Vagina (tissue), 2 donors: ENCODE measurements around the gene MACF1. TPM values are rescaled to one million over a fixed set of nuclear protein-coding genes. Genes with fewer than 3 reads are reported as not detected.
"Not testable (repeated sequence)": the region's sequence is repeated elsewhere in the genome, so short reads cannot be mapped to it uniquely, and the experiment has no call there.

Experiments
- DNase-seq, 2 donors: peaks; one replicate each; pipeline ENCODE4 v3.0.0-alpha.2; 2017; ENCODE audit errors: extremely low spot score in 2 of 2
- H3K27ac ChIP-seq: fragments of 200-600 bp; sonication (generic); one replicate; pipeline ENCODE4 v1.5.1; 2019
- H3K27me3 ChIP-seq: fragments of 200-600 bp; sonication (generic); one replicate; pipeline ENCODE4 v1.5.1; 2019
- H3K36me3 ChIP-seq, 2 donors: fragments of 200-600 bp; sonication (generic); one replicate each; pipeline ENCODE4 v1.5.1; 2017 to 2019
- H3K4me1 ChIP-seq: fragments of 200-600 bp; sonication (generic); one replicate; pipeline ENCODE4 v1.5.1; 2019
- H3K4me3 ChIP-seq, 2 donors: fragments of 200-600 bp; sonication (generic); 1 replicate in 1 of 2; 2 replicates in 1 of 2; pipeline ENCODE4 v1.5.1; 2016 to 2019
- H3K9me3 ChIP-seq: fragments of 200-600 bp; sonication (generic); one replicate; pipeline ENCODE4 v1.5.1; 2019
- CTCF ChIP-seq, 3 experiments: fragments of 450-650 bp in 2 of 3; fragments of 200-600 bp in 1 of 3; sonication (generic) in 1 of 3; IDR thresholded peaks; one replicate each; pipeline ENCODE4 v1.5.1; 2017 to 2019; ENCODE audit warnings: antibody characterized with exemption in 3 of 3, mild to moderate bottlenecking in 2 of 3, moderate library complexity in 2 of 3
- POLR2A ChIP-seq, 2 donors: fragments of 450-650 bp; IDR thresholded peaks; one replicate each; pipeline ENCODE4 v1.6.1; 2017; ENCODE audit warnings: antibody characterized with exemption in 2 of 2, mild to moderate bottlenecking in 2 of 2, moderate library complexity in 2 of 2
- POLR2AphosphoS5 ChIP-seq, 2 donors: sonication (generic); formaldehyde crosslinking; IDR thresholded peaks; one replicate each; pipeline ENCODE4 v1.9.0; 2017; ENCODE audit warnings: antibody characterized with exemption in 2 of 2, mild to moderate bottlenecking in 2 of 2, low read depth in 1 of 2; ENCODE audit not compliant: insufficient read depth in 1 of 2
- intact Hi-C: fragments of 100-400 bp; cut with DNase I; formaldehyde crosslinking; loops from one replicate; pipeline ENCODE4 v1.15.1; 2023
- total RNA-seq: library from RNA; depleted of rRNA; stranded (reverse); fragments of >200 nt; gene quantifications from one replicate; pipeline ENCODE4 v1.2.3, GENCODE V29; 2016

The MACF1 gene
- total RNA-seq, 1 donor from 2014 or later: 291 TPM

- peak overlapping the region; percentile 39 to 44 for H3K4me3 ChIP-seq
Measured at GRCh38 chr1:39205102-39205780, 746 bp downstream of the MACF1 start.

GRCh38 chr1:39205781-39206464 lies 1.4 kb downstream of the MACF1 start:
- intact Hi-C loops: no loop called here
- Histone ChIP-seq H3K4me1 (peaks cover 46% of the 10 kb centered on the region), H3K36me3 (no peaks in the 10 kb centered on the region)

More at GRCh38 chr1:39205102-39205780, 746 bp downstream of the MACF1 start:
- peak overlapping the region; percentile 94 for H3K27ac ChIP-seq
- intact Hi-C loops: no loop called here
- H3K27me3 ChIP-seq: no peaks in the 10 kb centered on the region
- H3K36me3 ChIP-seq: no peaks in the 10 kb centered on the region
- peaks cover 46% of the 10 kb centered on the region for H3K4me1 ChIP-seq
- DNase-seq: no peak
- H3K9me3 ChIP-seq: no peaks in the 10 kb centered on the region
- no peak for TF ChIP-seq CTCF (IDR thresholded peaks at IDR 0.05)
- TF ChIP-seq POLR2AphosphoS5 (IDR thresholded peaks at IDR 0.05; ENCODE audit: insufficient read depth in 1 of 2, low read depth in 1 of 2): no peak
- TF ChIP-seq POLR2A (IDR thresholded peaks at IDR 0.05): no peak

GRCh38 chr1:39208360-39208759 lies 3.9 kb downstream of the MACF1 start:
- DNase-seq, H3K4me3 ChIP-seq, H3K27ac ChIP-seq, H3K9me3 ChIP-seq, H3K36me3 ChIP-seq, H3K27me3 ChIP-seq: not testable (repeated sequence)
- intact Hi-C loops: loop anchor here (2.0 kb wide), 1 partner anchor 44 kb away; no protein-coding TSS in a partner anchor
- peaks cover 57% of the 10 kb centered on the region for H3K4me1 ChIP-seq

More at GRCh38 chr1:39205781-39206464, 1.4 kb downstream of the MACF1 start:
- DNase-seq: no peak
- Histone ChIP-seq H3K4me3 (peak overlapping the region; percentile 39 to 44), H3K9me3 (no peaks in the 10 kb centered on the region), H3K27ac (peak overlapping the region; percentile 94), H3K27me3 (no peaks in the 10 kb centered on the region)
- TF ChIP-seq POLR2A (IDR thresholded peaks at IDR 0.05) (no peak), POLR2AphosphoS5 (IDR thresholded peaks at IDR 0.05; ENCODE audit: insufficient read depth in 1 of 2, low read depth in 1 of 2) (no peak), CTCF (IDR thresholded peaks at IDR 0.05) (no peak)

- TF ChIP-seq CTCF (IDR thresholded peaks at IDR 0.05): no peak
- no peak for TF ChIP-seq POLR2AphosphoS5 (IDR thresholded peaks at IDR 0.05; ENCODE audit: insufficient read depth in 1 of 2, low read depth in 1 of 2)
- TF ChIP-seq POLR2A (IDR thresholded peaks at IDR 0.05): no peak
- no peak for DNase-seq
- Histone ChIP-seq H3K27ac (no peak overlapping the region), H3K36me3 (no peaks in the 10 kb centered on the region), H3K4me3 (no peak overlapping the region), H3K9me3 (no peaks in the 10 kb centered on the region), H3K27me3 (no peaks in the 10 kb centered on the region), H3K4me1 (peaks cover 58% of the 10 kb centered on the region)
- intact Hi-C loops: no loop called here
Measured at GRCh38 chr1:39210649-39211048, 6.2 kb downstream of the MACF1 start.

- peaks cover 62% of the 10 kb centered on the region for H3K4me1 ChIP-seq
- TF ChIP-seq POLR2AphosphoS5 (IDR thresholded peaks at IDR 0.05; ENCODE audit: insufficient read depth in 1 of 2, low read depth in 1 of 2) (no peak), POLR2A (IDR thresholded peaks at IDR 0.05) (no peak), CTCF (IDR thresholded peaks at IDR 0.05) (no peak)
- H3K9me3 ChIP-seq: no peaks in the 10 kb centered on the region
- H3K4me3 ChIP-seq: no peak overlapping the region
- peak overlapping the region; percentile 60 for H3K27ac ChIP-seq
- intact Hi-C loops: no loop called here
- H3K27me3 ChIP-seq: no peaks in the 10 kb centered on the region
- no peak for DNase-seq
- H3K36me3 ChIP-seq: no peaks in the 10 kb centered on the region
Measured at GRCh38 chr1:39212499-39212898, 8.0 kb downstream of the MACF1 start.
